Measurements from ENCODE around the gene C17orf50. TPM values are rescaled to one million over a fixed set of nuclear protein-coding genes. Genes with fewer than 3 reads are reported as not detected.
A peak's percentile ranks its signal among the peaks of the same experiment; 100 is the strongest.

C17orf50 gene
- total RNA-seq, 1 donor: not detected

GRCh38 chr17:35766903-35767510, 6.3 kb downstream of the C17orf50 start:
- TF ChIP-seq CTCF (IDR thresholded peaks at IDR 0.05; ENCODE audit: insufficient read depth, low read length): peak; percentile 71

GRCh38 chr17:35768797-35769196, 8.1 kb downstream of the C17orf50 start:
- no peak for TF ChIP-seq CTCF (IDR thresholded peaks at IDR 0.05; ENCODE audit: insufficient read depth, low read length)
- no peak for DNase-seq (ENCODE audit: low read depth)

More at GRCh38 chr17:35766903-35767510, 6.3 kb downstream of the C17orf50 start:
- peak; percentile 67 for DNase-seq (ENCODE audit: low read depth)
- H3K4me3 ChIP-seq (ENCODE audit: low read depth, low read length): no peak overlapping the region

GRCh38 chr17:35769895-35770486, 9.3 kb downstream of the C17orf50 start:
- H3K4me3 ChIP-seq (ENCODE audit: low read depth, low read length): no peak overlapping the region
- no peak for TF ChIP-seq CTCF (IDR thresholded peaks at IDR 0.05; ENCODE audit: insufficient read depth, low read length)
- no peak for DNase-seq (ENCODE audit: low read depth)

More at GRCh38 chr17:35768797-35769196, 8.1 kb downstream of the C17orf50 start:
- no peak overlapping the region for H3K4me3 ChIP-seq (ENCODE audit: low read depth, low read length)

- no peak overlapping the region for H3K4me3 ChIP-seq (ENCODE audit: low read depth, low read length)
- no peak for TF ChIP-seq CTCF (IDR thresholded peaks at IDR 0.05; ENCODE audit: insufficient read depth, low read length)
- no peak for DNase-seq (ENCODE audit: low read depth)
These were observed 12.4 kb downstream of the C17orf50 start for GRCh38 chr17:35773129-35773528.

- DNase-seq (ENCODE audit: low read depth): no peak
- TF ChIP-seq CTCF (IDR thresholded peaks at IDR 0.05; ENCODE audit: insufficient read depth, low read length): no peak
These were observed 13.2 kb downstream of the C17orf50 start for GRCh38 chr17:35773679-35774425.

GRCh38 chr17:35774499-35774898, 13.8 kb downstream of the C17orf50 start:
- no peak for TF ChIP-seq CTCF (IDR thresholded peaks at IDR 0.05; ENCODE audit: insufficient read depth, low read length)
- H3K4me3 ChIP-seq (ENCODE audit: low read depth, low read length): no peak overlapping the region
- DNase-seq (ENCODE audit: low read depth): peak; percentile 33

More at GRCh38 chr17:35773679-35774425, 13.2 kb downstream of the C17orf50 start:
- no peak overlapping the region for H3K4me3 ChIP-seq (ENCODE audit: low read depth, low read length)

Data from fibroblast of the aortic adventitia (primary cell).